Activated CD4-positive, alpha-beta T cell treated with anti-CD3 and anti-CD28 coated beads, Interleukin-2, amount 10 ng/mL, durations not matched to agents 7 days and 5 days (primary cell): Measurements from ENCODE around the gene ZNF439. TPM values are rescaled to one million over a fixed set of nuclear protein-coding genes. Genes with fewer than 3 reads are reported as not detected.
"Not testable (repeated sequence)": the region's sequence is repeated elsewhere in the genome, so short reads cannot be mapped to it uniquely, and the experiment has no call there.

ENCODE experiments used
- CTCF ChIA-PET: fragments of 350-600 bp; sonication (Branson Sonifier 250); formaldehyde crosslinking; loops from one replicate; lab custom pipeline; 2021; ENCODE audit warnings: antibody characterized with exemption; lab: Charles Lee
- POLR2A ChIA-PET: fragments of 350-600 bp; sonication (Branson Sonifier 250); formaldehyde crosslinking; loops from one replicate; lab custom pipeline; 2021; ENCODE audit warnings: antibody characterized with exemption; lab: Charles Lee
- DNase-seq: peaks from one replicate; pipeline ENCODE4 v3.0.0-alpha.2; 2020
- H3K27ac Mint-ChIP-seq: one replicate; pipeline ENCODE4 v1.8.0; 2021; ENCODE audit warnings: mild to moderate bottlenecking, moderate library complexity, mixed read lengths
- H3K27me3 Mint-ChIP-seq: one replicate; pipeline ENCODE4 v1.8.0; 2021; ENCODE audit warnings: mixed read lengths
- H3K36me3 Mint-ChIP-seq: one replicate; pipeline ENCODE4 v1.8.0; 2021; ENCODE audit warnings: low read depth, mixed read lengths
- H3K4me1 Mint-ChIP-seq: one replicate; pipeline ENCODE4 v1.8.0; 2021; ENCODE audit warnings: mixed read lengths
- H3K4me3 Mint-ChIP-seq: one replicate; pipeline ENCODE4 v1.8.0; 2021; ENCODE audit warnings: mild to moderate bottlenecking, moderate library complexity, mixed read lengths
- H3K9me3 Mint-ChIP-seq: one replicate; pipeline ENCODE4 v1.8.0; 2021; ENCODE audit warnings: mixed read lengths
- total RNA-seq, 2 experiments: library from RNA; stranded (reverse); gene quantifications; one replicate each; pipeline ENCODE4 v1.2.3, GENCODE V29; 2021

The ZNF439 gene
- total RNA-seq, 2 experiments from 2014 or later: 8.3 to 9.7 TPM

GRCh38 chr19:11880598-11880997 is 32.1 kb downstream of the ZNF439 start:
- no peak for DNase-seq
- Mint-ChIP-seq H3K36me3 (no peaks in the 10 kb centered on the region), H3K9me3 (peaks cover 7% of the 10 kb centered on the region), H3K27ac (no peak overlapping the region), H3K4me1 (peaks cover 8% of the 10 kb centered on the region), H3K27me3 (peaks cover 11% of the 10 kb centered on the region), H3K4me3 (no peak overlapping the region)
- CTCF ChIA-PET: interaction anchor here (0.6 to 1.7 kb wide), 6 partner anchors 43 to 260 kb away, joined by 3 to 7 read pairs (median 4); partner anchors contain the start of gene ZNF20
- POLR2A ChIA-PET: no interaction called here

- Mint-ChIP-seq H3K4me1 (peaks cover 8% of the 10 kb centered on the region), H3K27me3 (peaks cover 11% of the 10 kb centered on the region), H3K36me3 (peaks cover under 1% of the 10 kb centered on the region), H3K4me3 (no peak overlapping the region), H3K9me3 (peaks cover 9% of the 10 kb centered on the region), H3K27ac (no peak overlapping the region)
- peak; percentile 78 for DNase-seq
- ChIA-PET POLR2A (no interaction called here), CTCF (interaction anchor here (1.2 to 1.7 kb wide), 3 partner anchors 43 to 259 kb away, joined by 3 to 7 read pairs (median 4); partner anchors contain the start of gene ZNF20)
Measured at GRCh38 chr19:11881151-11881800, 32.8 kb downstream of the ZNF439 start.

GRCh38 chr19:11882606-11883005 is 34.1 kb downstream of the ZNF439 start:
- ChIA-PET CTCF (interaction anchor here (0.5 to 1.2 kb wide), 4 partner anchors 9 to 710 kb away, joined by 3 to 4 read pairs (median 4); no protein-coding TSS in a partner anchor), POLR2A (no interaction called here)
- no peak for DNase-seq
- Mint-ChIP-seq H3K9me3 (peaks cover 9% of the 10 kb centered on the region), H3K27ac (no peak overlapping the region), H3K4me1 (peaks cover 17% of the 10 kb centered on the region), H3K4me3 (no peak overlapping the region), H3K36me3 (peaks cover 4% of the 10 kb centered on the region), H3K27me3 (peaks cover 11% of the 10 kb centered on the region)

GRCh38 chr19:11887234-11887610 is 38.7 kb downstream of the ZNF439 start:
- Mint-ChIP-seq H3K9me3 (peaks cover 16% of the 10 kb centered on the region), H3K4me1 (peaks cover 30% of the 10 kb centered on the region), H3K4me3 (peak overlapping the region; percentile 90), H3K27me3 (peaks cover 7% of the 10 kb centered on the region), H3K36me3 (peaks cover 17% of the 10 kb centered on the region), H3K27ac (peak overlapping the region; percentile 95)
- no peak for DNase-seq
- POLR2A ChIA-PET: no interaction called here
- CTCF ChIA-PET: no interaction called here

- peak; percentile 55 for DNase-seq
- peak within 1 kb of the TSS; percentile 95 for H3K27ac Mint-ChIP-seq
- peaks cover 6% of the 10 kb centered on the region for H3K27me3 Mint-ChIP-seq
- H3K9me3 Mint-ChIP-seq: peaks cover 16% of the 10 kb centered on the region
- H3K4me1 Mint-ChIP-seq: peaks cover 30% of the 10 kb centered on the region
- peaks cover 17% of the 10 kb centered on the region for H3K36me3 Mint-ChIP-seq
- CTCF ChIA-PET: no interaction called here
- peak within 1 kb of the TSS; percentile 90 for H3K4me3 Mint-ChIP-seq
- POLR2A ChIA-PET: no interaction called here
Measured at GRCh38 chr19:11887611-11888531, 39.3 kb downstream of the ZNF439 start, which contains the start of gene ZNF69. Gene ZNF69 (plus strand): TSS chr19:11887782. CDS start chr19:11887924, 142 bp downstream.

- H3K27me3 Mint-ChIP-seq, DNase-seq, H3K4me3 Mint-ChIP-seq, CTCF ChIA-PET, POLR2A ChIA-PET: not testable (repeated sequence)
- H3K27ac Mint-ChIP-seq: peak overlapping the region; percentile 51
- H3K4me1 Mint-ChIP-seq: peaks cover 30% of the 10 kb centered on the region
- H3K9me3 Mint-ChIP-seq: peaks cover 30% of the 10 kb centered on the region
- peaks cover 29% of the 10 kb centered on the region for H3K36me3 Mint-ChIP-seq
Measured at GRCh38 chr19:11889901-11890300, 41.4 kb downstream of the ZNF439 start.

- ChIA-PET CTCF (no interaction called here), POLR2A (no interaction called here)
- Mint-ChIP-seq H3K4me1 (peaks cover 30% of the 10 kb centered on the region), H3K36me3 (peaks cover 34% of the 10 kb centered on the region), H3K27ac (no peak overlapping the region), H3K9me3 (peaks cover 36% of the 10 kb centered on the region), H3K4me3 (no peak overlapping the region), H3K27me3 (no peaks in the 10 kb centered on the region)
- DNase-seq: no peak
Measured at GRCh38 chr19:11890634-11891033, 42.1 kb downstream of the ZNF439 start.

- Mint-ChIP-seq H3K27ac (no peak overlapping the region), H3K4me1 (peaks cover under 1% of the 10 kb centered on the region)
- CTCF ChIA-PET: no interaction called here
Measured at GRCh38 chr19:11894851-11895250, 46.3 kb downstream of the ZNF439 start.

GRCh38 chr19:11902228-11902627 is 53.7 kb downstream of the ZNF439 start:
- DNase-seq: no peak
- Mint-ChIP-seq H3K9me3 (peaks cover 62% of the 10 kb centered on the region), H3K27ac (no peak overlapping the region), H3K36me3 (peaks cover 38% of the 10 kb centered on the region), H3K4me3 (no peak overlapping the region), H3K4me1 (no peaks in the 10 kb centered on the region), H3K27me3 (no peaks in the 10 kb centered on the region)
- ChIA-PET POLR2A (no interaction called here), CTCF (no interaction called here)

More at GRCh38 chr19:11894851-11895250, 46.3 kb downstream of the ZNF439 start:
- POLR2A ChIA-PET: no interaction called here
- DNase-seq: no peak
- H3K4me3 Mint-ChIP-seq: no peak overlapping the region
- peaks cover 39% of the 10 kb centered on the region for H3K9me3 Mint-ChIP-seq
- peaks cover 22% of the 10 kb centered on the region for H3K36me3 Mint-ChIP-seq
- H3K27me3 Mint-ChIP-seq: no peaks in the 10 kb centered on the region

GRCh38 chr19:11905928-11906327 is 57.4 kb downstream of the ZNF439 start:
- ChIA-PET POLR2A (no interaction called here), CTCF (no interaction called here)
- Mint-ChIP-seq H3K4me1 (no peaks in the 10 kb centered on the region), H3K36me3 (peaks cover 35% of the 10 kb centered on the region), H3K27ac (no peak overlapping the region), H3K9me3 (peaks cover 63% of the 10 kb centered on the region), H3K4me3 (no peak overlapping the region), H3K27me3 (no peaks in the 10 kb centered on the region)
- DNase-seq: no peak

GRCh38 chr19:11911937-11912336 is 63.4 kb downstream of the ZNF439 start:
- peaks cover 38% of the 10 kb centered on the region for H3K9me3 Mint-ChIP-seq
- DNase-seq, CTCF ChIA-PET, H3K27ac Mint-ChIP-seq, H3K4me3 Mint-ChIP-seq, H3K4me1 Mint-ChIP-seq, POLR2A ChIA-PET, H3K27me3 Mint-ChIP-seq: not testable (repeated sequence)
- H3K36me3 Mint-ChIP-seq: peaks cover 10% of the 10 kb centered on the region

GRCh38 chr19:11914417-11915051 is 66.0 kb downstream of the ZNF439 start:
- H3K27me3 Mint-ChIP-seq, CTCF ChIA-PET, H3K27ac Mint-ChIP-seq, H3K36me3 Mint-ChIP-seq, H3K4me3 Mint-ChIP-seq, POLR2A ChIA-PET, DNase-seq, H3K4me1 Mint-ChIP-seq: not testable (repeated sequence)
- peaks cover 28% of the 10 kb centered on the region for H3K9me3 Mint-ChIP-seq
